A172 (cell line): ENCODE measurements around the gene PGLYRP4. TPM values are rescaled to one million over a fixed set of nuclear protein-coding genes. Genes with fewer than 3 reads are reported as not detected.
"Not testable (repeated sequence)": the region's sequence is repeated elsewhere in the genome, so short reads cannot be mapped to it uniquely, and the experiment has no call there.

ENCODE experiments used
- DNase-seq: peaks from one replicate; pipeline ENCODE4 v3.0.0-alpha.2; 2015; ENCODE audit warnings: low spot score
- total RNA-seq: library from RNA; depleted of rRNA; stranded (reverse); fragments of >200 nt; shearing (Covaris generic); gene quantifications from 2 replicates; pipeline ENCODE4 v1.2.3, GENCODE V29; 2014

Gene PGLYRP4
- total RNA-seq, 1 experiment from 2014 or later = not detected

GRCh38 chr1:153337980-153338853 is 10.4 kb downstream of the PGLYRP4 start:
- no peak for DNase-seq

DNA sequence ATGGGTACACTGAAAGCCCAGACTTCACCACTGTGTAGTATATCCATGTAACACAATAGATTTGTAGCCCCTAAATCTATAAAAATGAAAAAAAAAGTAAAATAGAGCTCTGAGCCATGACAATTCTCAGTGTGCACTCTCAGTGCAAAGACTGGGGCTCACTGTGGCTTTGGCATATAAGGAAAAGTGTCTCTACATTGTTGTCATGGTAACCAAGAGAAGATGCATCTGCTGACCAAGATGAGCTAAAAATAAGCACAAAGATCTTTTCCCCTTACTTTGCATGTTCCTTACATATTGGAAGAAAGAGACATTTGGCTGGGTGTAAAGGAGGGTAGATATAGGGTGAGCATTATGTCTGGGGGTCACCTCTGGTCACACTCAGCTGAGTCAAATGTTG is 12.0 kb downstream of the PGLYRP4 start:
- no peak for DNase-seq

DNA sequence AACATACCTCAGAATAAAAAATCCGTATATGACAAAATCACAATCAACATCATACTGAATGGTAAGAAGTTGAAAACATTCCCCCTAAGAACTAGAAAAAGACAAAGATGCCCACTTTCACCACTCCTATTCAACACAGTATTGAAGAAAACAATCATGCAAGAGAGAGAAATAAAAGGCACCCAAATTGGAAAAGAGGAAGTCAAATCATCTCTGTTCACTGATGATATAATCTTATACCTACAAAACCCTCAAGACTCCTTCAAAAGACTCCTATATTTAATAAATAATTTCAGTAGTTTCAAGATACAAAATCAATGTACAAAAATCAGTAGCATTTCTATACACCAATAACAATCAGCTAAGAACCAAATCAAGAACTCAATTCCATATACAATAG is 14.7 kb downstream of the PGLYRP4 start:
- DNase-seq = no peak

DNA sequence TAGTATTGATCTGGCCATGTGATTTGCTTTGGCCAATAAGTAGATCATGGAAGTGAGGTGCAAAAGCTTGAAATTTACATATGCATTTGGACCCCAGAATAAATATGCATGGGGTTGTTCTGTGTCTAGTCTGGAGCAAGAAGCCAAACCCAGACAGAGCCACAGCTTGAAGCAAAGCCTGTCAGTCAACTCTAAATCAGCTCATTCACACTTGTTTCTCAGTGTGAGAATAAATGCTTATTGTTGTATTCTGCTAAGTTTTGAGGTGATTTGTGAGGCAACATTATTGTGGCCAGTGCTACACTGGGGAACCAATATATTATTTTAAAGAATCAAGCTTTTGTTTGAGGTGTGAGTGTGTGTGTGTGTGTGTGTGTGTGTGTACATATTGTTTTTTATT is 23.7 kb downstream of the PGLYRP4 start:
- no peak for DNase-seq

- DNase-seq = no peak
These were observed 26.1 kb downstream of the PGLYRP4 start for GRCh38 chr1:153322568-153322967.

- not testable (repeated sequence) for DNase-seq
These were observed 30.5 kb downstream of the PGLYRP4 start for GRCh38 chr1:153318145-153318544.

- not testable (repeated sequence) for DNase-seq
These were observed 32.6 kb downstream of the PGLYRP4 start for GRCh38 chr1:153316013-153316412.

GRCh38 chr1:153314388-153314787 is 34.3 kb downstream of the PGLYRP4 start:
- DNase-seq = not testable (repeated sequence)

DNA sequence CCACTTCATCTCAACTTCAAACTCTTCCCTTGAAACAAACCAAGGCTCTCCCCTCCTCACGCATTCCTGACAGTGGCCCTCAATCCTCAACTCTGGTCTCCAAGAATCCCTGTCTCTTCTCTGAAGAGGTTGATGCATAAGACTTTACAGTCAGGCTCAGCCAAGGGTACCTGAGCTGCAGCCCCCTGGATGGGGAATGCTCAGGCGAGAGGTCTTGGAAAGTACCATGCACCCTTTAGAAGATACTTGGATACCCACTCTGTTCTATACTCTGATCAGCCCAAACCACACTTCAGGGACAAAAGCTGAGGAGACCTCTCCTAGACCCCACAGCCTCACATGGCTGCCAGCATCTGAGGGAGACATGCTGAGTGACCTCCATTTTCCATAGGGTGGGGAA is 35.4 kb downstream of the PGLYRP4 start:
- DNase-seq = no peak

DNA sequence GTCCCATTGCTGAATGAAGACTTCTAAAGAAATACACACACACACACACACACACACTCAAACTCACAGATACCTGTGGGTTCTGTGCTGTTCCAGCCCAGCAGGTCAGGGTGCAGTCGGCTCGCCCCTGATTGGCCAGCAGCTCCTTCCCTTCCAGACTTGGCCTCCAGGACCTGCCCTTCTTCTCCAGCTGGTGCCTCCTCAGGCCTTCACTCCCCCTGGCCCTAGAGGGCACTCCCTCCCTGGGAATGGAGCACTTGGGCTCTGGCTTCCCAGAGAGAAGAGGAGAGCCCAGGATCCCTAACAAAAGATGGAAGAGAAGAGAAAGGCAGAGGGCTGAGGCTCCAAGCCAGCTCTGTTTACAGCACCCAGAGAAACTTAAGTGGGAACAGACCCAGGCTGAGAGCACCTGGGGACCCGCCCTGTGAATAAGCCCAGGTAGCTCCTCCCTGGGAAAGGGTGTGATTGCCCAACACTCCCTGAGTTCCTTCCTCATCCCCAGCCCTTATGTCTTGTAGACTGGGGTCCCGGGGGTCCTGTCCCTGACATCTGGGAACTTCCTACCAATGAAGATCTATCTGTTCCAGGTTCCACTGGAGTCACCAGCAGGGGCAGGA is 36.0 kb downstream of the PGLYRP4 start, which contains the start of gene PGLYRP3:
TSS of gene PGLYRP3 (minus strand) at position 383 of the 617 bp plus-strand sequence. CDS start 2,287 bp downstream, outside the sequence.
- no peak for DNase-seq

- no peak for DNase-seq
These were observed 38.1 kb downstream of the PGLYRP4 start for GRCh38 chr1:153310526-153310925.

GRCh38 chr1:153309441-153309840 is 39.2 kb downstream of the PGLYRP4 start:
- DNase-seq = no peak

DNA sequence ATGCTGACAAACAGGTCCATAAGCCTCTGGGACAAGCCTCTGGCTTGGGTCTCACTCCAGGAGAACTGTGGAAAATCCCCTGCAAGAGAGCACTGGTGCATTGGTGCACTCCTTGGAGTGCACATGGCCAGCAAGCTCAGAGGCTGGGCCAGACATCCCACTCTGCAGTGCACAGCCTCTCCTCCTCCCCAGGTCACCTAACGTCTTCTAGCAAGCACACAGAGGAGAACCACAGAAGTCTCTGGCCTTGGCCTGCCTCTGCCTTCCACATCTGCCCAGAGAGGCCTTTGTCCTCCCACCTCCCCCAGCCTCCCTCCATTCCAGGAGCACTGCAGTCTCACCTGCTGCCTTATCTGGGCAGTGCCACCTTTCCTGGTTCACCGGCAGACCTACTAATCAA is 40.1 kb downstream of the PGLYRP4 start:
- no peak for DNase-seq

- no peak for DNase-seq
These were observed 41.4 kb downstream of the PGLYRP4 start for GRCh38 chr1:153307221-153307600.

GRCh38 chr1:153306303-153307220 is 42.1 kb downstream of the PGLYRP4 start:
- no peak for DNase-seq

GRCh38 chr1:153305682-153306081 is 43.0 kb downstream of the PGLYRP4 start:
- DNase-seq = no peak

- no peak for DNase-seq
These were observed 46.3 kb downstream of the PGLYRP4 start for GRCh38 chr1:153302308-153302707.

- DNase-seq = no peak
These were observed 54.8 kb downstream of the PGLYRP4 start for GRCh38 chr1:153293851-153294250.

DNA sequence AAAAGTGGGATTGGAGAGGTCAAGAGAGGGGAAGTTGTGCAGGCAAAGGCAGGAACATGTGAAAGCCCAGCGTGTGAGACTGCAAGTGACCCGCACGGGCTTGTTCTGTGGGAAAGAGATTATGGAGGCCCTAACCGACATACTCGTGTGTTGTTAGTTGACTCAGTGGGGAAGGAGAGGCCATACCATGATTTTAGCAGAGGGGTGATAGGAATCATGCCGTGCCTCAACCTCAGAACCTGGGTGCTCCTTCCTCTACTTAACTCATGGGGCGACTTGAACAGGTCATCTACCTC is 55.2 kb downstream of the PGLYRP4 start:
- no peak for DNase-seq

DNA sequence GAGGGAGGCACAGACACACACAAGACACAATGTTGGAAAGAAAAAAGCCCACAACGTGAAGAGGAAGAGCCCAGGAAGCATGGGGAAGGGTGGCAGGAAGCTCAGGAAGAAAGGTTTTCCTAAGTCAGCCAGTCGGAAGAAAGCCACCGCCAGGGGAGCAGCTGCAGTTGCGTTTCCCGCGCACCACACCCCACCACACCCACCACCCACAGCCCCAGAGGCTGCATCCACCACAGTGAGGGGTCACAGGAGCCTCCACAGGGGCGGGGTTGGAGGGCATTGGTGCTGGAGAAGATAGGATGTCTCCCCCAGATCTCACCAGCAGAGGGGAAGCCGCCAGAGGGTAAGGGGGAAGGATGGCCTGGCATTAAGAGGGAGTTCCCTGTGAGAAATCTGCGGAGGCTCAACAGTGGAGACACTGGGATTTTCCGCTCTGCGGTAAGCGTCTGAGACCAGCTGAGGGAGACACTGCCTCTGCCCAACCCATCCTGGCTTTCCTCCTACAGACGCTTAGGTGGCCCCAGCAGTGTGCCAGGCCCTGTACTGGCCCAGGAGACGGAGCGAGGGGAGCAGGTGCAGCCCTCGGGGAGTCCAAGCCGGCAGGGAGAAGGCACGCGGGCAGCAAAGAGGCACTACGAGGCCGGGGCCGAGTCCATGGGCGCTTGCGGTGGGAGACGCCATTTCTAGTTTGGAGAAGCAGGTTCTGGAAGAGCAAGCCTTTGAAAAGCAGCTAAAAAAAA is 55.7 kb downstream of the PGLYRP4 start:
- no peak for DNase-seq

DNA sequence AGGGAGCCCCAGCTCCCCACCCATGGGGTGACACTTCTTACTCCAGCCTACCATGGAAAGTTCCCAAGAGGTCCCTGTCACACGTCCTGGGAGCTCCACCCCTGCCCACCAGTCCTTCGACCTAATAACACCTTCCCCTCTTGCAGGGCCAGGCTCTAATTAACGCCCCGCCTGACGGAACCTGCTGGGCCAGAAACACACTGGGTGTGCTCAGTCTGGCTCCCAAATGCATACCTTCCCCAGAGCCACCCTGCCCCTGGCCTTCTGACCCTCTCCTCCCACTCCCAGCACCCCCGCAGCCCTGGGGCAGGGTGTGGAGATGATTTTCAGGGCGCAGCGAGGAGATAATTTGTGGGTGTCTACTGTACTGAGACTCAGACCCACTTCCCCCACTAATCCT is 56.5 kb downstream of the PGLYRP4 start:
- no peak for DNase-seq

- DNase-seq = no peak
These were observed 57.1 kb downstream of the PGLYRP4 start for GRCh38 chr1:153291514-153291913.
